ENCODE results near the gene CS. TPM values are rescaled to one million over a fixed set of nuclear protein-coding genes. Genes with fewer than 3 reads are reported as not detected.
"Not testable (repeated sequence)": the region's sequence is repeated elsewhere in the genome, so short reads cannot be mapped to it uniquely, and the experiment has no call there.

Gene CS
- total RNA-seq, 4 donors from 2014 or later: 102 to 174 (median 103) TPM

DNA sequence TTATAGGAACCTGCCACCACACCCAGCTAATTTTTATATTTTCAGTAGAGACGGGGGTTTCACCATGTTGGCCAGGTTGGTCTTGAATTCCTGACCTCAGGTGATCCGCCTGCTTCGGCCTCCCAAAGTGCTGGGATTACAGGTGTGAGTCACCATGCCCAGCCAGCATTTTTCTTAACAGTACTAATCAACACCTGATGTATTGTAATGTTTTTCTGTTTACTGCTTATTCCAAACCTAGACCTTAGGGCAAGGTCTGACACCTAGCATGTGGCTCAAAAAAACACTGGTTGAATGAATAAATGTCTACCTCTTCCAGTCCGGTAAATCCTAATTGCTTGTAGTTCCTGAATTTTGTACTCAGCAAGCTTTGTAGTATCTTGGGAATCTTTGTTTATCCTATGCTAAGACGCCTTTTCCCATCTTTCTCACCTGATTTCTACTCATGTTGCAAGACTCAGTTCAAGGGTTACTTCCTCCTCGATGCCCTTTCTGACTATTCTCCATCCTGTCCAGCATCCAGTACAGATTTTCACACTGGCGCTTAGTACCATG is 30.9 kb upstream of the CS start:
- Histone ChIP-seq H3K9me3 (no peaks in the 10 kb centered on the region), H3K36me3 (peaks cover 0 to 27% of the 10 kb centered on the region in 2 donors), H3K27ac (no peak overlapping the region), H3K27me3 (no peaks in the 10 kb centered on the region), H3K4me1 (peaks cover 0 to 14% (median 5%) of the 10 kb centered on the region in 3 donors), H3K4me3 (no peak overlapping the region)
- TF ChIP-seq, protein P1, sequence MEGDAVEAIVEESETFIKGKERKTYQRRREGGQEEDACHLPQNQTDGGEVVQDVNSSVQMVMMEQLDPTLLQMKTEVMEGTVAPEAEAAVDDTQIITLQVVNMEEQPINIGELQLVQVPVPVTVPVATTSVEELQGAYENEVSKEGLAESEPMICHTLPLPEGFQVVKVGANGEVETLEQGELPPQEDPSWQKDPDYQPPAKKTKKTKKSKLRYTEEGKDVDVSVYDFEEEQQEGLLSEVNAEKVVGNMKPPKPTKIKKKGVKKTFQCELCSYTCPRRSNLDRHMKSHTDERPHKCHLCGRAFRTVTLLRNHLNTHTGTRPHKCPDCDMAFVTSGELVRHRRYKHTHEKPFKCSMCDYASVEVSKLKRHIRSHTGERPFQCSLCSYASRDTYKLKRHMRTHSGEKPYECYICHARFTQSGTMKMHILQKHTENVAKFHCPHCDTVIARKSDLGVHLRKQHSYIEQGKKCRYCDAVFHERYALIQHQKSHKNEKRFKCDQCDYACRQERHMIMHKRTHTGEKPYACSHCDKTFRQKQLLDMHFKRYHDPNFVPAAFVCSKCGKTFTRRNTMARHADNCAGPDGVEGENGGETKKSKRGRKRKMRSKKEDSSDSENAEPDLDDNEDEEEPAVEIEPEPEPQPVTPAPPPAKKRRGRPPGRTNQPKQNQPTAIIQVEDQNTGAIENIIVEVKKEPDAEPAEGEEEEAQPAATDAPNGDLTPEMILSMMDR (IDR thresholded peaks at IDR 0.05): no peak
- TF ChIP-seq POLR2AphosphoS5 (IDR thresholded peaks at IDR 0.05): no peak
- no peak for TF ChIP-seq POLR2A (IDR thresholded peaks at IDR 0.05)
- no peak for TF ChIP-seq EP300 (IDR thresholded peaks at IDR 0.05)
- WGBS, 2 donors (ENCODE audit: low coverage in 1 of 2): 83 to 98% methylated on average over 4 to 5 of the region's 7 CpGs
- ATAC-seq: no peak

DNA sequence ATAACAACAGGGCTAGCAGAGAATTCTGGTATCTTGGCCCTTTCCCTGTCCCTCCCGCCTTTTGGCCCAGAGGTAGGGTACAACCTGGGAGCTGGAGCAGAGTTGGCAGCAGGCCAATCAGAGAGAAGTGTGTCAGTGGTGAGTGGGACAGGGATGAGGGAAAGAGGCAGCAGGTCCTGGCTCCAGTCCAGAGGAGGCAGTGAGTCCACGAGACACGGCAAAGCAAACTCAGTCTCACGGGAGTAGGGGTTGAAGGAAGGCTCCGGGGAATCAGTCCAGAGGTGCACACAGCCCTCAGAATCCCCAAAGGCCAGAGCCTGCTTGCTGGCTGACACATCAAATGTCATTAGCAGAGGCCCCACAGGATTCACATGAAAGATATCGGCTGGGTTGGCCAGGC is 26.4 kb upstream of the CS start:
- Histone ChIP-seq H3K27me3 (no peaks in the 10 kb centered on the region), H3K36me3 (peaks cover 0 to 72% of the 10 kb centered on the region in 2 donors), H3K27ac (no peak overlapping the region), H3K4me1 (no peaks in the 10 kb centered on the region), H3K9me3 (no peaks in the 10 kb centered on the region), H3K4me3 (no peak overlapping the region)
- WGBS, 2 donors (ENCODE audit: low coverage in 1 of 2): 92% methylated on average over 1 of the region's 6 CpGs; no CpG with 5 or more reads in 1 of the 2 donors
- ATAC-seq: no peak
- no peak for TF ChIP-seq POLR2A (IDR thresholded peaks at IDR 0.05)
- TF ChIP-seq, protein P1 (IDR thresholded peaks at IDR 0.05): no peak
- TF ChIP-seq EP300 (IDR thresholded peaks at IDR 0.05): no peak
- TF ChIP-seq POLR2AphosphoS5 (IDR thresholded peaks at IDR 0.05): no peak

DNA sequence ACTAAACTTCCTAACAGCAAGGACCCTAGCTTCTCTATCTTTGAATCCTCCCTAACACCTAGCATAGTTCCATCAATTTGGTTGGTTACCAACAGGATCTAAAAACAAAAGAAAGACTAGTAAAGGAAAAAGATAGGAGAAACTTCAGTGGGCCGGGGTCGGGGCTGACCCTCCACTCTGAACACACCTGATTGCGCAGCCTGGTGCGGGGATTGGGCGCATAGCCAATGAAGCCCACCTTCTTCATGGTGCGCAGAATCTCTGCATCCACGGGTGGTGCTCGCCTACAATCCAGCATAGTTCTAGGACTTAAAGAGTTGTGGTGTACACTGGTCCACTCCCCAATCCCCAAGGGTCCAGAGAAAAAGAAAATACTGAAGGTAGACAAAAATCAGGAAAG is 26.0 kb upstream of the CS start:
- Histone ChIP-seq H3K9me3 (no peaks in the 10 kb centered on the region), H3K27ac (no peak overlapping the region), H3K36me3 (peaks cover 0 to 76% of the 10 kb centered on the region in 2 donors), H3K4me3 (no peak overlapping the region), H3K27me3 (no peaks in the 10 kb centered on the region), H3K4me1 (no peaks in the 10 kb centered on the region)
- WGBS, 2 donors (ENCODE audit: low coverage in 1 of 2): 80 to 98% methylated on average over 2 to 8 of the region's 8 CpGs
- no peak for ATAC-seq
- TF ChIP-seq, protein P1 (IDR thresholded peaks at IDR 0.05): no peak
- no peak for TF ChIP-seq EP300 (IDR thresholded peaks at IDR 0.05)
- TF ChIP-seq POLR2AphosphoS5 (IDR thresholded peaks at IDR 0.05): no peak
- TF ChIP-seq POLR2A (IDR thresholded peaks at IDR 0.05): no peak

DNA sequence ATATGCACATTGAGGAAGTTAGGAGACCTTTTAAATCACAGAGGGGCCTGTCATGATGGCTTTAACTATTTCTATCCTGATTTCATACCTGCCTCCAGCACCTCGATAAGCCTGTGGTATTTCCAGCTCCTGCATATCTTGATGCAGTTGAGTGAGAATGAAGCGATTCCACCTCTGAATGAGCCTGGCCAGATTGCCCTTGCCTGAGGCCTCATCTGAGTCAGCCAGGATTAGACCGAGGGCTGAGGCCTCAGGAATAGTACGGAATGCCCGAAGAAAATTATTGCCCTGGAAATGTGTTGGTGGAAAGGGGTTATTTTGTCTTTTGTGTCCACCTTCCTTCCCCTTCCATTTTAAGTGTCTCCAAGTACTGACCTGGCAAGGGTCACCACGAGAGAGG is 24.1 kb upstream of the CS start:
- 83 to 86% methylated on average over 4 to 6 of the region's 6 CpGs for WGBS, 2 donors (ENCODE audit: low coverage in 1 of 2)
- no peak for ATAC-seq
- no peak overlapping the region for H3K27ac ChIP-seq
- no peaks in the 10 kb centered on the region for H3K27me3 ChIP-seq
- TF ChIP-seq, protein P1 (IDR thresholded peaks at IDR 0.05): no peak
- no peak for TF ChIP-seq EP300 (IDR thresholded peaks at IDR 0.05)
- no peak for TF ChIP-seq POLR2A (IDR thresholded peaks at IDR 0.05)
- no peak for TF ChIP-seq POLR2AphosphoS5 (IDR thresholded peaks at IDR 0.05)
- H3K36me3 ChIP-seq: peaks cover 0 to 95% of the 10 kb centered on the region in 2 donors
- no peaks in the 10 kb centered on the region for H3K4me1 ChIP-seq
- no peaks in the 10 kb centered on the region for H3K9me3 ChIP-seq
- H3K4me3 ChIP-seq: no peak overlapping the region

DNA sequence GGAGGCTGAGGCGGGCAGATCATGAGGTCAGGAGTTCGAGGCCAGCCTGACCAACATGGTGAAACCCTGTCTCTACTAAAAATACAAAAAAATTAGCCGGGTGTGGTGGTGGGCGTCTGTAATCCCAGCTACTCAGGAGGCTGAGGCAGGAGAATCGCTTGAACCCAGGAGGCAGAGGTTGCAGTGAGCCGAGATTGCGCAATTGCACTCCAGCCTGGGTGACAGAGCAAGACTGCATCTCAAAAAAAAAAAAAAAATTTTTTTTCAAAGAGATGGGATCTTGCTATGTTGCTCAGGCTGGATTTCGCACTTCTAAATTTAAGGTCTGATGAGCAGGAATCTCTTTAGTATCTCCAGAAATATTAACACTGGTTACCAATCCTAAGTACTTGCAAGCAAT is 21.5 kb upstream of the CS start:
- ATAC-seq: not testable (repeated sequence)

More for the DNA sequence above, 21.5 kb upstream of the CS start:
- peaks cover 0 to 90% of the 10 kb centered on the region in 2 donors for H3K36me3 ChIP-seq
- not testable (repeated sequence) for H3K27ac ChIP-seq, H3K9me3 ChIP-seq, H3K4me3 ChIP-seq, H3K27me3 ChIP-seq, H3K4me1 ChIP-seq
- WGBS, 2 donors (ENCODE audit: low coverage in 1 of 2): 91 to 97% methylated on average over 3 to 8 of the region's 8 CpGs
